ENCODE measurements around the gene ADAMTS2.
A peak's percentile ranks its signal among the peaks of the same experiment; 100 is the strongest.

The ADAMTS2 gene

DNA sequence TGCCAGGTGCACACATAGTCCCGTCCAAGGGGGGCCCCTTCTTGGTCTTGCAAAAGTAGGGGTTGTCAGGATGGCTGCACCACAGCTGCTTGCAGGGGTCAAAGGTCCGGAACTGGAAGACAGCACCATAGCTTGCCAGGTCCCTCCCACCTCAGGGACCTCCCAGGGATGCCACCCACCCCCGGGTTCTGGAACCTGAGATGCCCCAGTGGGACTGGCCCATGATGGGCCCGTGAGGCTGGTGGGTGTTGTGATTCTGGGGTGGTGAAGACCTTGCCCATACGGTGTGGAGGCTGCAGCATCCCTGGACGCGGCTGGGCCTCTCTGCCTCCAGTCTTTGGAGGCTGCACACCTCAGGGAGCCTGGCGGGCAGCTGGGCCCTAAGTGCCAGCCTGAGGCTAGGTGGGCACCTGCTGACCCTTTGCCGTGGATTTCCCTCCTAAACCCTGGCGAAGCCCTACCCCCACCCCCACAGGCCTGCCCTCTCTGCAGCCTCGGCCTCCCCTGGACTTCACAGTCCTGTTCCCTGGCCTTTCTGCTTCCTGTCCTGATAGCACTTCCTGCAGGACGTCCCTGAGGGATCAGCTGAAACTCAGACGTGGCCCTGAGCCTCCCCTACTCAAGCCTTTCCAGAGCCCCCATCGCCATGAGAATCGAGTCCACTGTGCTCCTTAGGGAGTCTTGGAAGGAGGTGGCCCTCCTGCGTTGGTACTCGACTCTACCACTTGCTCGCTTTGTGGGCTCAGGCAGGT, 192.9 kb downstream of the ADAMTS2 start:
- no peak for DNase-seq

DNA sequence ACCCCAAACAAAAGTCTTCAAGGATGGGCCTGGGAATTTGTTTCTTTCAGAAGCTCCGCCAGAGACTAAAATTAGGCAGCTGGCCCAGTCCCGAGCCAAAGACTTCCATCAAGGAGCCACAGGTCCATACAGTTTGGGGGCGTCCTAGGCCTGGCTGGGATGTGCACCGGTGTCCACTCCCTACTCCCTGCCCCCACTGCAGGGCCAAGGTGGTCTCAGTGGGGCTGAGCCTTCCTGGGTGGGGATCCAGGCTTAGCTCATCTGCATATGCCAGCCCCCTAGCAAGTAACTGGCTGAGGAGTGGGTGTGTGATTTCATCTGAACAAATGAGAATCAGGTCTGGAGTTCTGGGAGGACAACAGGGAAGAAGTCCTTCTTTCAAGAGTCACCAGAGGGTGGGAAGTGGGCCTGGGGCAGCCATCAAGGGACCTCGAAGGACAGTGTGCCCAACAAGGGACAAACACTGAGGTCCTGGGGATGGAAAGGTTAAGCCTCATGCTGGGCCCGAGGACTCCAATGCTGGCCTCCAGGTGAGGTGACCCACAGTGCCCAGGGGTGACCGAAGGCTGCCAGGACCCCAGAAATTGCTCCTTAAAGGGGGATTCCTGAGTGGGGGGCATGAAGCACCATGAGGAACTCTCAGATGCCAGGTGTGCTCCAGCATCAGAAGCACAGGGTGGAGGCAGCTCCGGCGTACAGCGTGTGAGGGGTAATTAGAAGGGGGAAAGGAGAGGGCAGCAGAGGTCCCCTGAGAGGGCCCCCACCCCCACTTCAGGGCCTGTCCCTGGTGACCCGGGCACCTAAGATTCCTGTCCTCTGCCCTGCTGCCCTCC, 193.8 kb downstream of the ADAMTS2 start:
- no peak for DNase-seq

DNA sequence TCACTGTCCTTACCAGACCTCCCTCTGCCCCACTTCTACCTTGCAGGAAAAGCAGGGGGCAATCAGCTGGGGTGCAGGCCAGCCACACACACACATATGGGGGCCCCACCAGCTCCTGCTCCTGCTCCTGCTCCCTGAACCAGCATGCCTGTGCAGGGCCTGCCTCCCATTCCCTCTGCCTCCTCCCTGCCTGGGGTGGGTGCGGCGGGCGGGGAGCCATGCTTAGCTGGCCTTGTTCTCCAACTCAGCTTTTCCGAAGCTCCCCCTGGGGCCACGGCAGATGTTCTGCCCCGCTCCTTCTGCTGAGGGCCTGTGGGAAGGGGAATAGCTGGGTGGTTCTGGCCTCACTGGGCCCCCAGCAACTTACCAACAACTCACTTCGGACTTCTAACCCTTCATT, 195.2 kb downstream of the ADAMTS2 start:
- no peak for DNase-seq

DNA sequence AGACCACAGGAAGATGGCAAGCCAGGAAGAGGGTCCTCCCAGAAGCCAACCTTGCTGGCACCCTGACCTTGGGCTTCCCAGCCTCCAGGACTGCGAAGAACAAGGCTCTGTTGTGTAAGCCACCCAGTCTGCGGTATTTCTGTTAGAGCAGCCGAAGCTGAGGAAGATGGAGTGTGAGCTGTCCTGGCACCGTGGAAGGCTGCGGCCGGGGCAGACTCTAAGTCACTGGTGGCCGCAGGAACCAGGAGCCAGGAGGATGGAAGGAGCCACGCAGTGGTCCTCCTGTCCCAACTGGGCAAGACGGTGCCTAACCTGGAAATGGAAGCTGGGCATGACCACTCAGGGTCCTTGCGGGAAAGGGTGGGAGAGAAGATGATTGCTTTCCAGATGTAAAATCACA, 196.0 kb downstream of the ADAMTS2 start:
- DNase-seq: no peak

DNA sequence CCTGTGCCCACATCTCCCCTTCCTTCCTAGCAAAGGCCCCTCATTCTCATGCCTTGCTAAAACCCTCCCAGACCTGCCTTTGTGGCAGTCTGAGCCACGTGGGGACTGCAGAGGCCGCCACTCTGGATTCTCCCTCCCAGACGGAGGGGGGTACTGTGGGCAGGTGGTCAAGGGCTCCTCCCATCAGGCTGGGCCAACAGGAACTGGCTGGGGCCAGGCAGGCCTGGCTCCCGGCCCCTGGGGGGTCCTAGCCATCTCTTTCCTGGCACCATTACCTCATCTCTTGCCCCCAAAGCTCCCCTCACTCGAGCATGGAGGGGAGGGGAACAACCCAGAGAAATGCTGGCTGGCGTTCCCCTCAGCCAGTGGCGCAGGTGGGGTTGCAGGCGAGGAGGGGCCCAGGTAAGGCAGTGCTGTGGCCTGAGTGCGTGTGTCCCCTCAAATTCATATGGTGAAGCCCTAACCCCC, 196.5 kb downstream of the ADAMTS2 start:
- no peak for DNase-seq

DNA sequence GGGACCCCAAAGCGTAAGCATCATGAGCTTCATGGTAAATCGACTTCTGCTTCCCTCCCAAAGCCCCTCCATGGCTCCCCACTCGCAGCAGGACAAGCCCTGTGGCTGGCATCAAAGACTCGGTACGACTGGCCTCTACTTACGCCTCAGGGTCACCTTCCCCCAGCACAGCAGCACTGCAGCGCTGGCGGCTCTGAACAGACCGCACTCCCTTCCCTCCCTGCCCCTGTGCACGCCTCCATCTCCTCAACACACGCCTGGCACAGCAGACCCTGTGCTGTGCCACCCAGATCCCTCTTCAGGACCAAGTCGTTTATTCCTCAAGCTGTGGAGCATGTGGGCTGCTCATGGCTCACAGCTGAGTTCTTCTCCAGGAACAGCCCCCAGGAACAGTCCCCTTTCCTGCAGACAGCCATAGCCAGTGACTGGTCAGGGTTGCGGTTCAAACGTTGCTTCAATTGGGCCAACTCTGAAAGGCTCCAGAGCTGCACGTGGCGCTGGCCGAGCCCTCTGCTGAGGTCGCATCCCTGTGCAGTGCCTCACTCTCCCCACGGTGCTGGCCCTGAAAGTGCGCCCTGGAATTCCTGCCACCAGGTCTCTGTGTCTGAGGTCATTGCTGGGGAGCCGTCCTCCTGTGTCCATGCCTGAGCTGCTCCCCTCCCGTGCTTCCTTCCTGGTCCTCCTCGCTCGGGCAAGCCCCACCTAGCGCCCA, 197.1 kb downstream of the ADAMTS2 start:
- no peak for DNase-seq

DNA sequence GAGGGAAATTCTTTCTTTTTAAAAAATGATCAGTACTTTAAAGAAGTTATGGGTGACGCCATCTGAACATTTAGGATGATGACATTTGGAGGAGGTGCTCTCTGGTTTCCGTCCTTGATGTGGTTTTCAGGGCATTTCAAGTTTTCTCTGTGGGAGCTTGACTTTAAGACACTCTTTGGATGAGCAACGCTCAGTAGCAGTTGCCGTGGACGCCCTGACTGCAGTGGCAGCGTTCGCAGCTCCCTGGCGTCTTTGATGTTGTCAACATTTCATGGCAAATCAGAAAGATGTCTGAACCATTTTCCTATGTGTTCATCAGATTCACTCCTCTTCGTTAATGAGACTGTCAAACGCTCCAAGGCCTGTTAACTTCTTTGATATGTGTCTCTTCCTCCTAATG, 199.0 kb downstream of the ADAMTS2 start:
- no peak for DNase-seq

DNA sequence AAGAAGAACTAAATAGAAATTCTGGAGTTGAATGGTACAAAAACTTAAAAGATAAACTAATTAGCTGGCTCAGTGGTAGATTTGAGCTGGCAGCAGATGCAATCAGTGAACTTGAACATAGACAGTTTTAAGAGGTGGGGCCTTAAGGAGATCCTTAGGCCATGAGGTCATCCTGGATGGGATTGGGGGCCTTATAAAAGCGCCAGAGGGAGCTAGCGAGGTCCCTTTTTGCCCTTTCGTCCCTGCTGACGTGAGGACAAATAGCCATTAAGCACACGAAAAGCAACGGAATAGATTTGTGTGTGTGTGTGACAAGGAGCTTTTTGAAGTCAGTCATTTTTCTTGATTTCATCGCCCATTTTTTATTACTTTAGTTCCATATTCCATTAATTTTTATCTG, 201.8 kb downstream of the ADAMTS2 start:
- no peak for DNase-seq

DNA sequence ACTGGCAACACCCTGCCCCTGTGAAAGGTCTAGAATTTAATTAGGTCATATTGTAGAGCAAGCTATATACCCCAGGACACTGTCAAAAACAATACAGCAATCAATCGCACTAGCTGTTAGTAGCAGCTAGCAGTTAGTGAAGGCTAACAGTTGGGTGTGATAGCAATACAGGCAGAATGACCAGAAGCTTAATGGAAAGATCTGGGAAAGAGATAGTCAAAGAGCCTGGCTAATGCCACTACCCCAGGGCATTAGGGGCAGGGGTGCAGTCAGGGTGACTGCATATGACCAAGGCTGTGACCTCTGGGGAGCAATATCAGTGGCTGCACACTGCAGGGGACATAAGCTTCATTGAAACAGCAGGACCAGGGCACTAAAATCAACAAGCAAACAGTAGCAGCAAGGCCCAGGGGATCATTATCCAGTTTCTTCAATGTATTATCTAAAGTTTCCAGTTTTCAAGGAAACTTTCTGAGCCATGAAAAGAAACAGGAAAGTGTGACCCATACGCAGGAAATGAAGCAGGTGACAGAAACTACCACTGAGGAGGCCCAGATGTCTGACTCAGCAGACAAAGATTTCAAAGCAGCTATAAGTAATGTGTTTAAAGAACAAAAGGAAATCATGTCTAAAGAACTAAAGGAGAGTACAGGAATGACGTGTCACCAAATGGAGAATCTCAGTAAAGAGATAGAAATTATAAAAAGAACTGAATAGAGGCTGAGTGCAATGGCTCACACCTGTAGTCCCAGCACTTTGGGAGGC, 202.6 kb downstream of the ADAMTS2 start:
- no peak for DNase-seq

DNA sequence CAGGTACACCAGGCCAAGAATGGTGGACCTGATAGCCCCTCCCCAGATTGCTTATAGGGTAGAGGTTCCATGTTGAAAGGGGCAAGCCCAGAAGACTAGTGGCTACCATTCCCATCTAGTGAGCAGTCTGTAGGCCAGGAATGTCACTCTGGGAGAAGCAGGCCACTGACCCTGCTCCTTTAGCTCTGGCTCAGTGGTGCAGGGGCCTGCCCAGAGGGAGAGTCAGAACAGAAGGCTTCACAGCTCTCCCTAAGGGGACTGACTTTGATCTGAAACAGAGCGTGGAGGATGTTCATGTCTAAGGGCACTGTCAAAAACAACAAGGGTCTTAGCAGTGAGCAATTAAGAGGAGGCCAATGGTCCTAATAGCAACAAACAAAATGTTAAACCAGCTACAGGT, 203.4 kb downstream of the ADAMTS2 start:
- no peak for DNase-seq

DNA sequence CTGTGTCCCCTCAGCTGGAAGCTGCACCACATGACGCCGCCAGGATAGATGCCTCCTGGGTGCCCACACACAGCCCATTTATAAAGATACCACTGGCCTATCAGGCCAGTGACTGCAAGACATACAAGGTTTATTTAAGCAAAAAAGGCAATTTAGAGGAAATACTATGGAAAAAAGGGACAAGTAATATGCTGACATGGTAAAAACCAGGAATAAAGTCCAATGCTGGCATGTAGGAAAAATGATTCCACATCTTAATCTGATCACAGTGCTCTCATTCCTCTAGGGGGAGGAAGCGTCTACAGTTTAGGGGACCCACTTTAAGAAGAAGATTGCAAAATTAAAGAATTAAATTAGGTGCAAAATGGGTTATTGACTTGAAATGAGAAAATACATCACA, 205.0 kb downstream of the ADAMTS2 start:
- DNase-seq: no peak

DNA sequence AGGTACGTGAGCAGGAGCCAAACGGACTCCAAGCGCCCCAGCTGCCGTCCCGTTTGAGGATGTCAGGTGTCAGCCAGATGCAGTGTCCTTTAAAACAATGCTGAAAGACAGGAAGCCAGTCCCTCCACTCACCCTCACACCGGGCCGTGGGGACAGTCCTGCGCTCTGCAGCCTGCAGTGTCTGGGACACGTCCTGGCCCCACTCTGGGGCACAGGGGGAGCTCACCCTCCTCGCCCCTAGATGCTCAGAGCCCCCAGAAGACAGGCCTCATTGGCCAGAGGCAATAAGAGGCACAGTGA, 205.4 kb downstream of the ADAMTS2 start:
- no peak for DNase-seq

DNA sequence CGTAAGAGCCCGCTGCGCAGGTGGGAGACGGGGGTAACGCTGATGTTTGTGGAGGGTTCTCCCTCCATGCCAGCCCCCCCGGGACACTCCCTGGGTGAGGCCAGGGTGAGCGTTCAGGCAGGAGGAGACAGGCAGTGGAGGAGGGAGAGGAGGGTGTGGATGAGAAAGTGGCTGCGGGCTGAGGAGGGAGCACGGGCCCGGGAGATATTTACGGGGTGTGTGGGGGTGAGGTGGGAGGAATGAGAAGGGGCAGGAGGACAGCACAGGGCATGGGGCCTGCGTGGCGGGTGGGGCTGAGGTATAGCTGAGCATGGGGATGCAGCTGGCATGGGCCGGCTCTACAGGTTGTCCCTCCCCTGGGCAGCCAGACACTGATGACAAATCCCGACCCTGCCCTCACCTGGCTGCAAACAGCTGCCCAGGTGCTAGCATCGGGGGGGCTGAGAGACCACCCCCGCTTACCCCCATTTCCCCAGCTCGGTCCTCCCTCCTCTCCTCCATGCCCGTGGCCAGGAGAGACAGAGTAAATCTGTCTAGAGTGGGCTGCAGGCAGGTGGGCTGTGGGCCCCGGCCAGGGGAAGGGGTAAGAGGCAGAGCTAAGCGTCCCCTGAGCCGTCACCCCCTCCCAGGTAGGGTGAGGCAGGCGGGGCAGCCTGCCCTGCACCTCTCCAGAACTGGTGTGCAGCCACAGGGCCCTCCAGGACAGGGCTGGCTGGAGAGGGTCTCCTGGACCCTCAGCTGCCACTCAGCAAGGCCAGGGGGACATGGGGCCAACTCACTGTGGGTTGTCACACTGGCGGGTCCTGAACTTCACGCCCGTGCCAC, 205.9 kb downstream of the ADAMTS2 start:
- DNase-seq: no peak

DNA sequence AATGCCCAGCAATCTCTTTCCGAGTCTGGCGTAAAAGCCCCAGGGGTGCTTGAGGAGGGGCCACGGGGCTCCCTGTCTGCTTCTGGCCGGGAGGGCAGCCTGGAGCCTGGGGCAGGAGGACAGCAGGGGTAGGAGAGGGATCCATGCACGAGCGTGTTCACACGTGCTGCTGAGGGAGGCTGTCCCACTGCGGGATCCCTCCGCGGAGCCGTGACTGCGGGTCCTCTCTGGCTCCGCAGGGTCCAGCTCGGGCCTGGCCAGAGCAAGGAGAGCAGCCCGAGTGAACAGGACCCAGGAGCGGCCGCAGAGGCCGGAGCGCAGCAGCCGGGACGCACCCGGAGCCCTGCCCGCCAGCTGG, 206.7 kb downstream of the ADAMTS2 start:
- no peak for DNase-seq

DNA sequence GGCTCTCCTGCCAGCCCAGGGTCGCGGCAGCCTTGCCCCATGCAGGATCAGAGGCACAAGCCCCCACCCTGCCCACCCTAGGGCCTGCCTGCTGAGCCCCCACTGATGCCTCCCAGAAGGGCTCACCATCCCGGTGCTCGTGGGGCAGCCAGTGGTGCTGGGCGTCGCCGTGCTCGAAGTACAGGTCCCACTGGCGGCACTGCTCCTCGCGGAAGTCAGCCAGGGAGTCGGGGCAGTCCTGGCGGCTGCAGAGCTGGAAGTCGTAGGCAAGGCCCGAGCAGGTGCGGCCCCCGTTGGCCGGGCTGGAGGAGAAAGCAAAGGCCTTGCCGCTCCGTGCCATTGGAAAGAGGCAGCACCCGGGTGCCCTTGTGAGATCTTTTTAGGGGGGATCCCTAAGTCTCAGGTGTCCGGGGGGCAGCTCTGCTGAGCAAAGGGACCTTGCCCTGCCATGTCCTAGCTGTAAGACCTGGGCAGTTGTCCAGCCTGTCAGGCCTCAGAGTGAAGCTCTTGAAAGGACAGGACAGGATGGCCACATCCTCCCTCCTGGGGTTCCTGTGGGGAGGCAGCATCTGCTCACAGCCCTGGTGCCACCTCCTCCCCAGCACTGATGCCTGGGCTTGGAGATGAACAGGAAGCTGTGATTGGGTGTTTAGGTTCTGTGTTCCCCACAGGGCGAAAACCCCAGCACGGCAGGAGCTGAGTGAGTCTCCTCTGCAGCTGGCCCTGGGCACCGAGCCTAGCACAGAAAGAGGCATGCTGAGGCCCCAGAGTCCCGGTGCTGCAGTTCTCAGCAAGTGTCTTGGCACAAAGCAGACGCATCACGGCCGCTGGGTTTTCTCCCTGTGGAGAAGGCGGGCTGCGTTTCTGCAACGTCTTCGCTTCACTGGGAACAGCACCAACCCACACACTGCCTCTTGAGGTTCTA, 207.4 kb downstream of the ADAMTS2 start:
- DNase-seq: peak in 1 of 2 donors; percentile 1

DNA sequence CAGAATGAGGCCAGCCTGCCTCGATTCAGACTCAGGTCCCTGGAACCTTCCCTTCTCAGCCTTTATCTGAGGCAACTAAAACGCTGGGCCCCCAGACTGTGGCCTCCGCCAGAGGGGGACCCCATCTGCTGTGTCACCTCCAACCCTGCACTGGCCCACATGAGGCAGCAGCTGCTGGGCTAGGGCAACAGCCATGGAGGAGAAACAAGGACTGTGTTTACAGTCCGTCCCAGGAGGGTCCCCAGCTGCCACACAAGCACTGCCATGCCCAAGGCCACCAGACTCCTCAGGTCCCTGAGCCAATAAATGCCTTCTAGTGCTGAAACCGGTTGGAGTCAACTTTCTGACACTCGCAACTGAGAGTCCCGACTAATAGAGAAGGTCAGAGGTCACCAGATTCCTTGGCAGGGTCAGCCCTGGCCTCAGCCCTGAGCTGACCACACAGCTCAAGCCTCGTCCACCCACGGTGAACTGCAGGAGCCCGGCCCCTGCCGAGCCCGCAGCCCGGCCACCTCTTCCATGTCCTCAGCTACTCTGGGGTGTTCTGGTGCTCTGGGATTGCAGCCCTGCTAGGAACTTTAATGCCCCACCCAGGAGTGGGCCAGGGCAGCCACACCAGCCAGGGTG, 208.1 kb downstream of the ADAMTS2 start:
- DNase-seq: no peak

DNA sequence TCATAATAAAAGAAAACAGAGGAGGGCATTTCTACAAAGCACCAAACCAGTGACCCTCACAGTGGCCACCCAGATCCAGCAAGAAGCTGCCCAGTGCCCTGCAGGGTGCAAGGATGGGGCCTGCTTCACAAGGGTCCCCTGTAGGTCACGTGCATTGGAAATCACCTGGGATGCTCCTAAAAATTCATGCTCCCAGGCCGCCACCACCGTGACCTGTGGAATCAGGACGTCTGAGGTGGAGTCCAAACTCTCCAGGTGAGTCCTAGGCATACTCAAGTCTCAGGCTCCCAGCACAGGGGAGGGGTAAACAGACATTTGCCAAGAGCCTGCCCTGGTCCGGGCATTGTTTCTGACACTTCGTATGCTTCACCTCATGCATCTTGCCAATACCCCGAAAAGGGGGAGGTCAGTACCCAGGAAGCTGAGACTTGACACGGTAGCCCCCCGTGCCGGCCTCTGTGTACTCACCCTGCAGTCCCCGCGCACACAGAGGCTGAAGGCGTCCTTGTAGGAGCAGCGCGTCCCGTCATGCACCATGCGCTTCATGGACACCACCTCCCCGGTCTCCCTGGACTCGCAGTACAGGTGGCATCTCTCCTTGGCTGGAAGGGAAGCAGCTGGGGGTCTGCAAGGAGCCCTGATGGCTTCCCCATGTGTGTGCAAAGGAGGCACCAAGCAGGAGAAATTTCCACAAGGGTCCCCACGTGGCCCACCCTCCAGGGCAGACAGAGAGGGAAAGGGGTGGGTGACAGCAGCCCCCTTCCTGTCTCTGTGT, 209.6 kb downstream of the ADAMTS2 start:
- DNase-seq: no peak

DNA sequence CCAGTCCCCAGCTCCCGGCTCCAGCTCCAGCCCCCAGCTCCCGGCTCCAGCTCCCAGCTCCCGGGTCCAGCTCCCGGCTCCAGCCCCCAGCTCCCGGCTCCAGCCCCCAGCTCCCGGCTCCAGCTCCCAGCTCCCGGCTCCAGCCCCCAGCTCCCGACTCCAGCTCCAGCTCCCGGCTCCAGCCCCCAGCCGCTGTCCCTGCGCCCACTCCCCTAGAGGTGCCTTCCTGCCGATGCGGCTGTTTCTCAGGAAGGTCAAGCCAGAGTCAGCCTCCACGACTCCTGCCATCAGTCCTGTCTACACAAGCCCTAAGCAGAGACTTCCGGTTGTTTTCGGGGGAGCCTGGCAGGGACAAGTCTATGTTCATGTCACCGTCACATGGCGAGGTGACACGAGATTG, 210.3 kb downstream of the ADAMTS2 start:
- no peak for DNase-seq

DNA sequence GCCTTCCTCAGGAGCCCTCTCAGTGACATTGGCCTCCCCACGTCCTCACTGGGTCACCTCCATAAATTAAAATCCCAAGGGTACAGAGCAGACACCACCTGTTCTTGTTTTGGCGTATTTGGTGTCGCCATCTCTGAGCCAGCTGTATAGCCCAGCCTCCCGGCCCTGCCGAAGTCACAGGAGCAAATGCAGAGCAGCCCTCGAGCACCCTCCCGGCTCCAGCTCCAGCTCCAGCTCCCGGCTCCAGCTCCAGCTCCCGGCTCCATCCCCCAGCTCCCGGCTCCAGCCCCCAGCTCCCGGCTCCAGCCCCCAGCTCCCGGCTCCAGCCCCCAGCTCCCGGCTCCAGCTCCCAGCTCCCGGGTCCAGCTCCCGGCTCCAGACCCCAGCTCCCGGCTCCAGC, 210.8 kb downstream of the ADAMTS2 start:
- DNase-seq: no peak

Measured in hippocampal formation (tissue), 2 donors.